Uterus (tissue), 2 donors: Measurements from ENCODE around the gene GNAT2.

Source experiments
- POLR2A ChIP-seq, 2 donors: fragments of 450-650 bp; IDR thresholded peaks; one replicate each; pipeline ENCODE4 v1.6.1; 2016; ENCODE audit warnings: antibody characterized with exemption in 2 of 2, mild to moderate bottlenecking in 1 of 2, moderate library complexity in 1 of 2
- TF ChIP-seq, protein P1 (sequence below), 4 experiments: fragments of 200-600 bp in 2 of 4; fragments of 450-650 bp in 2 of 4; sonication (generic) in 2 of 4; IDR thresholded peaks; one replicate each; pipeline ENCODE4 v1.5.1; 2016 to 2019; ENCODE audit warnings: antibody characterized with exemption in 4 of 4, mild to moderate bottlenecking in 2 of 4, moderate library complexity in 1 of 4

DNA sequence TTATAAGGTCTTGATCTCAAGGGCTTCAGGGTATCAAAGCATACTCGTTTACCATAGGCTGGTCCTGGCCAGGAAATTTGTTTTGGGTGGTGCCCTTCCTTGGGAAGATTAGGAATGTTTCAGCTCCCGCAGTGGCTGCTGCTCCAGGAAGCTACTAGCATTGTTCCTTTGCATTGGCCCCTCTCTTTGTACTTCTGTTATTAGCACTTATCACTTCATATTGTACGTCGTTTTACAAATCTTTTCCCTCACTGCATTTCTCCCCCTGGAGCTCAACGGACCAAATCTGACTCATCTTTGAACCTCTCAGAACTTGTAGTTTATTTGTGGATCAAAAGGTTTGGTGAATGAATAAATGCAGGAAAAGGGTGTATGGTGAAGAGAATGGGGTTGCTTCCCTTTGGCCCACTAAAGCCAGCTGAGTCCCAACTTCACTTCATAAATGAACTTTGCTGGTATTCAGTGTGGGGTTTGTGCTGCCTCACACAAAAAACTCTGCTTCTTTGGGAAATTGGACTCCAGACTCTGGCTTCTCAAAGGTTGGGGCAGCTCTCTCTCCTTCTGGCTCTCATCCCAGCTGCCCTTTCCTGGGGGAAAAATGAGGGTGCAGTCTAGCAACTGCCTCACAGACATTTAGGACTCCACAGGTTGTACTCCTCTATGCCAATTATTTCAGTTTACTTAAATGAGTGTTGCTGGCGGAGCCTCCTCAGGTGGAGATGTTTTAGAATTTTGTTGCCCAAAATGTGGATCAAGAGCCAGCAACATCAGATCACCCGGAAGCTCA, 5.9 kb downstream of the GNAT2 start:
- TF ChIP-seq POLR2A (IDR thresholded peaks at IDR 0.05) = no peak
- TF ChIP-seq, protein P1, sequence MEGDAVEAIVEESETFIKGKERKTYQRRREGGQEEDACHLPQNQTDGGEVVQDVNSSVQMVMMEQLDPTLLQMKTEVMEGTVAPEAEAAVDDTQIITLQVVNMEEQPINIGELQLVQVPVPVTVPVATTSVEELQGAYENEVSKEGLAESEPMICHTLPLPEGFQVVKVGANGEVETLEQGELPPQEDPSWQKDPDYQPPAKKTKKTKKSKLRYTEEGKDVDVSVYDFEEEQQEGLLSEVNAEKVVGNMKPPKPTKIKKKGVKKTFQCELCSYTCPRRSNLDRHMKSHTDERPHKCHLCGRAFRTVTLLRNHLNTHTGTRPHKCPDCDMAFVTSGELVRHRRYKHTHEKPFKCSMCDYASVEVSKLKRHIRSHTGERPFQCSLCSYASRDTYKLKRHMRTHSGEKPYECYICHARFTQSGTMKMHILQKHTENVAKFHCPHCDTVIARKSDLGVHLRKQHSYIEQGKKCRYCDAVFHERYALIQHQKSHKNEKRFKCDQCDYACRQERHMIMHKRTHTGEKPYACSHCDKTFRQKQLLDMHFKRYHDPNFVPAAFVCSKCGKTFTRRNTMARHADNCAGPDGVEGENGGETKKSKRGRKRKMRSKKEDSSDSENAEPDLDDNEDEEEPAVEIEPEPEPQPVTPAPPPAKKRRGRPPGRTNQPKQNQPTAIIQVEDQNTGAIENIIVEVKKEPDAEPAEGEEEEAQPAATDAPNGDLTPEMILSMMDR (IDR thresholded peaks at IDR 0.05) = no peak
